ENCODE measurements around the gene CCDC170.

- TF ChIP-seq EZH2 (IDR thresholded peaks at IDR 0.05; ENCODE audit: low read length, unreplicated experiment), result no peak
- TF ChIP-seq CTCF (conservative IDR thresholded peaks at IDR 0.05; ENCODE audit: low read depth, low read length), result no peak
These were observed 11.5 kb upstream of the CCDC170 start for GRCh38 chr6:151482290-151482689.
